ENCODE results near the gene OPCML. TPM values are rescaled to one million over a fixed set of nuclear protein-coding genes. Genes with fewer than 3 reads are reported as not detected.
A peak's percentile ranks its signal among the peaks of the same experiment; 100 is the strongest.

OPCML gene
- total RNA-seq, 1 donor from 2014 or later, result 4.6 TPM

DNA sequence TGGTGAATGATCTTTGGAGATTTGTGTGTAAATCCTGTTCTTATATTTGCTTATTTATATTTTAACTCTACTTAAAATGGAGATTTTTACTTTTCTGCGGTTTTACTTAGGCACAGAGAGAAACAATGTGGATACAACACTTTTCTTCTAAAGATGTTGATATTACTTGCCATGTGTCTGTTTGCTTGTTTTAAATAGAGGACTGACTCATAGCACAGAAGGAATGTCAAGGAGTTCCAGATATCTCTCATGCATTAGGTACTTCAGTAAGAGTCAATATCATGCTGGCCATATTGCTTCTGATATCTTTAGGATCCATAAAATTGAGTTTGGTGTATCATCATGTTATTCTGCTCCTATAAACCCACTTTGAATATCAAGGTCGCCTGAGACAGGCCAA, 395.0 kb downstream of the OPCML start:
- H3K4me3 Mint-ChIP-seq, result no peak overlapping the region
- no peaks in the 10 kb centered on the region for H3K4me1 Mint-ChIP-seq (ENCODE audit: unreplicated experiment)
- H3K27me3 Mint-ChIP-seq, result peaks cover 57% of the 10 kb centered on the region
- no peak for DNase-seq (ENCODE audit: extremely low spot score, unreplicated experiment)
- H3K36me3 Mint-ChIP-seq, result no peaks in the 10 kb centered on the region
- H3K27ac Mint-ChIP-seq, result no peak overlapping the region
- TF ChIP-seq, protein P1, sequence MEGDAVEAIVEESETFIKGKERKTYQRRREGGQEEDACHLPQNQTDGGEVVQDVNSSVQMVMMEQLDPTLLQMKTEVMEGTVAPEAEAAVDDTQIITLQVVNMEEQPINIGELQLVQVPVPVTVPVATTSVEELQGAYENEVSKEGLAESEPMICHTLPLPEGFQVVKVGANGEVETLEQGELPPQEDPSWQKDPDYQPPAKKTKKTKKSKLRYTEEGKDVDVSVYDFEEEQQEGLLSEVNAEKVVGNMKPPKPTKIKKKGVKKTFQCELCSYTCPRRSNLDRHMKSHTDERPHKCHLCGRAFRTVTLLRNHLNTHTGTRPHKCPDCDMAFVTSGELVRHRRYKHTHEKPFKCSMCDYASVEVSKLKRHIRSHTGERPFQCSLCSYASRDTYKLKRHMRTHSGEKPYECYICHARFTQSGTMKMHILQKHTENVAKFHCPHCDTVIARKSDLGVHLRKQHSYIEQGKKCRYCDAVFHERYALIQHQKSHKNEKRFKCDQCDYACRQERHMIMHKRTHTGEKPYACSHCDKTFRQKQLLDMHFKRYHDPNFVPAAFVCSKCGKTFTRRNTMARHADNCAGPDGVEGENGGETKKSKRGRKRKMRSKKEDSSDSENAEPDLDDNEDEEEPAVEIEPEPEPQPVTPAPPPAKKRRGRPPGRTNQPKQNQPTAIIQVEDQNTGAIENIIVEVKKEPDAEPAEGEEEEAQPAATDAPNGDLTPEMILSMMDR (conservative IDR thresholded peaks at IDR 0.05), result no peak
- peaks cover 5% of the 10 kb centered on the region for H3K9me3 Mint-ChIP-seq

DNA sequence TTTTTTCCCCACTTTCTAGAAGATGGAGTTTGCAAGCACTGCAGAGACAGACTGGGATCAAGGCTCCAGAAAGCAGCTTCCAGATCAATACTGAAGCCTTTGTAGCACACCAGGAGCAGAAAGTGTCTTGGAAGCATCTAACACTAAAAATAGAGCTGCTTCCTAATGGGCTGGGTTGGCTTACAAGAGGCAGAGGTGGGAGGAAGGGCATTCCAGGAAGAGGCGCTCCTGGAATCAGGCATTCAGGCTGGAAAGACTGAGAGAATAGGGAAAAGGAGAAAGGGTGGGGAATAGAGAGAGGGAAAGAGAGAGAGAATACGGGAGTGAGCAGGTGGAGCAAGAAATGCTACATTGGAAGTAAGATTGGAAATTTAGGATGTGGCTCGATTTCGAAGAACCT, 395.9 kb downstream of the OPCML start:
- Mint-ChIP-seq H3K36me3 (no peaks in the 10 kb centered on the region), H3K4me1 (ENCODE audit: unreplicated experiment) (no peaks in the 10 kb centered on the region), H3K4me3 (no peak overlapping the region), H3K27me3 (peaks cover 50% of the 10 kb centered on the region), H3K9me3 (peaks cover under 1% of the 10 kb centered on the region), H3K27ac (no peak overlapping the region)
- TF ChIP-seq, protein P1 (conservative IDR thresholded peaks at IDR 0.05), result no peak
- DNase-seq (ENCODE audit: extremely low spot score, unreplicated experiment), result no peak

DNA sequence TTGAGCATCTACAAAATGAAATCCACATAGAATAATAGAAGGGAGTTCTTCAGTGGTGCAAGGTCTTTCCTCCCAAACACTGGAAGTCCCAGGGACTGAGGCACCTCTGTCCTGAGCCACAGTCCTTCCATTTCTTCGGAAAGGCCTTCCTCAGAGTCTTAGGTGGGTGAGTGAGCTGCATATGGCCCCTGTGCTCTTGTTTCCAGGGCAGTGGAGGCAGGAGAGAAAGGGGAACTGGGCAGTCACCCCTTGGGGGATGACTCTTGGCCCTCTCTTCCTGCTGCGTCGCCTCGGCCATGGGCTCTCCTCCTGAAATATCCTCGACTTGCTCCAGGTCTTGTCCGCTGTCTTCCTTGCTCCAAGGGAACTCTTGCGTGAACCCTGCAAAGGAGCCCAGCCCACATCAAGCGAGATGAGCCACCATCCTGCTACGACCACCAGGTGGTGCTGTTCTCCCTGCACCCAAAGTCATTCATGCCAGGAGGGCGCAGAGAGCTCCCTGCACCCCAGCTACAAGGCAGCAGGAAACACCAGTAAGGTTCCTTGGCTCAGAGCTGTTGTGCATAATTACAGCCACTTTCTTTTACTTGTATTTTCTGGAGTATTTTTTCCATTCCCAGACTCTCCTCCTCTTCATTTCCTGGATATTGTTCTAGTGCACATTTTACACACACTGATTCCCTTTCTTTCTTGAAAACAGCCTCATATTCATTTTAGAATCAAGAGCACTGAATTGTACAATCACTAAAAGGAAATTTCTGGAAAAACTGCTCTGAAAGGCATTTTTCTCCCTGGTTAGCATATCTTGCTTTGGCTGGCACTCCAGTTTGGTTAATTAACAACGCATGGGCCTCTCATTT, 397.8 kb downstream of the OPCML start:
- no peak overlapping the region for H3K27ac Mint-ChIP-seq
- no peaks in the 10 kb centered on the region for H3K4me1 Mint-ChIP-seq (ENCODE audit: unreplicated experiment)
- TF ChIP-seq, protein P1 (conservative IDR thresholded peaks at IDR 0.05), result peak; percentile 96
- H3K36me3 Mint-ChIP-seq, result no peaks in the 10 kb centered on the region
- DNase-seq (ENCODE audit: extremely low spot score, unreplicated experiment), result no peak
- H3K27me3 Mint-ChIP-seq, result peaks cover 60% of the 10 kb centered on the region
- no peaks in the 10 kb centered on the region for H3K9me3 Mint-ChIP-seq
- H3K4me3 Mint-ChIP-seq, result no peak overlapping the region

DNA sequence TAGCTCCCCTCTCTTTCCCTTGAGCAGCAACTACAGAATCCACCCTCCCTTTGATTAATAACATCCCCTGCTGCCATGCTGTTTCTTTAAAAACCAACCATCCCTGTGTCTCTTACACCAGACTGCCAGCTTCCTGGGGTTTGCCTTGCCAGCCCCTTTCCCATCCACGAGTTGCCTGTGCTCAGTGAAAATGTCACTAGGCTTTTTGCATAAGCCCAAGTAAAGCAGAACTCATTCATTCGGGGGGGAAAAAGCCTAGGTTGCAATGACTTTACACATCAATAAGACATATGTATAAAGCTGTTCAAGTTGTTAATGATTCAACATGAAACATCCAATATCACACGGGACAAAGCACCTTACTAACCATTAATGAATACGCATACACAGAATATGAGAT, 398.7 kb downstream of the OPCML start:
- TF ChIP-seq, protein P1 (conservative IDR thresholded peaks at IDR 0.05), result no peak
- Mint-ChIP-seq H3K27ac (no peak overlapping the region), H3K36me3 (no peaks in the 10 kb centered on the region), H3K27me3 (peaks cover 58% of the 10 kb centered on the region), H3K4me3 (no peak overlapping the region), H3K9me3 (no peaks in the 10 kb centered on the region), H3K4me1 (ENCODE audit: unreplicated experiment) (no peaks in the 10 kb centered on the region)
- DNase-seq (ENCODE audit: extremely low spot score, unreplicated experiment), result no peak

DNA sequence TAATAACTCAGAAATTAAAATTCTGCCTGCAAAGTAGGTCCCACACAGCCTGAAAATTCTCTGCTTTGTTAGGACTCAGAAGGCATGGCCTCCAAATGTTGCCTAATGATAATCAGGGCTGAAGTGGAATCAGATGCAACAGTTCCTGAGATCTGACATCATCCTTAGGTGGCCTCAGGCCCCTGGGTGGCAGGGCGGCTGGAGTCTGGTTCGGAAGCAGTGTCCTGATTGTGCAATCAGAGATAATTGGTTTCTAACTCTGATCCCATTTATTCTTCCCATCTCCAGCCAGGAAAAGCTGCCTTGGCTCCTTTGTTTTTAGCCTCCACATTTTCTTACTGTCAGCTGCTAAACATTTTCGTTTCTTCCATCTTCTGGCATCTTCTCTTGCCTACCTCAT, 399.3 kb downstream of the OPCML start:
- no peak overlapping the region for H3K27ac Mint-ChIP-seq
- H3K36me3 Mint-ChIP-seq, result no peaks in the 10 kb centered on the region
- H3K27me3 Mint-ChIP-seq, result peaks cover 54% of the 10 kb centered on the region
- no peaks in the 10 kb centered on the region for H3K9me3 Mint-ChIP-seq
- H3K4me1 Mint-ChIP-seq (ENCODE audit: unreplicated experiment), result no peaks in the 10 kb centered on the region
- TF ChIP-seq, protein P1 (conservative IDR thresholded peaks at IDR 0.05), result no peak
- no peak for DNase-seq (ENCODE audit: extremely low spot score, unreplicated experiment)
- H3K4me3 Mint-ChIP-seq, result no peak overlapping the region

Measured in type B pancreatic cell (in vitro differentiated cells).